ENCODE results near the gene ANKRD36C.
"Not testable (repeated sequence)": the region's sequence is repeated elsewhere in the genome, so short reads cannot be mapped to it uniquely, and the experiment has no call there.

The ANKRD36C gene

GRCh38 chr2:95991351-95992094 lies at the start of gene ANKRD36C:
Gene ANKRD36C (minus strand): TSS chr2:95991824. CDS start chr2:95991708, 116 bp downstream.
- DNase-seq (ENCODE audit: low read depth, low spot score): peak; percentile 2

GRCh38 chr2:96035554-96035953 lies 43.9 kb upstream of the ANKRD36C start:
- not testable (repeated sequence) for DNase-seq (ENCODE audit: low read depth, low spot score)

GRCh38 chr2:96034792-96035191 lies 43.2 kb upstream of the ANKRD36C start, which contains the start of gene GPAT2:
Gene GPAT2 (minus strand): TSS chr2:96034916. CDS start chr2:96032359, 2,557 bp downstream.
- DNase-seq (ENCODE audit: low read depth, low spot score): not testable (repeated sequence)

GRCh38 chr2:96033997-96034396 lies 42.4 kb upstream of the ANKRD36C start:
- DNase-seq (ENCODE audit: low read depth, low spot score): not testable (repeated sequence)

- DNase-seq (ENCODE audit: low read depth, low spot score): not testable (repeated sequence)
Measured at GRCh38 chr2:96027725-96028325, 36.2 kb upstream of the ANKRD36C start.

GRCh38 chr2:96025755-96026154 lies 34.1 kb upstream of the ANKRD36C start:
- not testable (repeated sequence) for DNase-seq (ENCODE audit: low read depth, low spot score)

- no peak for DNase-seq (ENCODE audit: low read depth, low spot score)
Measured at GRCh38 chr2:96025194-96025492, 33.5 kb upstream of the ANKRD36C start.

- DNase-seq (ENCODE audit: low read depth, low spot score): no peak
Measured at GRCh38 chr2:96024336-96025193, 32.9 kb upstream of the ANKRD36C start.

GRCh38 chr2:96023701-96024100 lies 32.1 kb upstream of the ANKRD36C start:
- DNase-seq (ENCODE audit: low read depth, low spot score): not testable (repeated sequence)

- peak; percentile 29 for DNase-seq (ENCODE audit: low read depth, low spot score)
Measured at GRCh38 chr2:96022701-96023447, 31.2 kb upstream of the ANKRD36C start.

- DNase-seq (ENCODE audit: low read depth, low spot score): not testable (repeated sequence)
Measured at GRCh38 chr2:96022126-96022525, 30.5 kb upstream of the ANKRD36C start.

GRCh38 chr2:96021142-96021541 lies 29.5 kb upstream of the ANKRD36C start:
- not testable (repeated sequence) for DNase-seq (ENCODE audit: low read depth, low spot score)

- not testable (repeated sequence) for DNase-seq (ENCODE audit: low read depth, low spot score)
Measured at GRCh38 chr2:96019909-96020590, 28.4 kb upstream of the ANKRD36C start.

GRCh38 chr2:96016321-96016720 lies 24.7 kb upstream of the ANKRD36C start:
- not testable (repeated sequence) for DNase-seq (ENCODE audit: low read depth, low spot score)

GRCh38 chr2:96012792-96013264 lies 21.2 kb upstream of the ANKRD36C start:
- DNase-seq (ENCODE audit: low read depth, low spot score): not testable (repeated sequence)

- DNase-seq (ENCODE audit: low read depth, low spot score): not testable (repeated sequence)
Measured at GRCh38 chr2:96012086-96012791, 20.6 kb upstream of the ANKRD36C start.

GRCh38 chr2:96011129-96011455 lies 19.5 kb upstream of the ANKRD36C start:
- not testable (repeated sequence) for DNase-seq (ENCODE audit: low read depth, low spot score)

GRCh38 chr2:96010320-96011128 lies 18.9 kb upstream of the ANKRD36C start:
- DNase-seq (ENCODE audit: low read depth, low spot score): not testable (repeated sequence)

GRCh38 chr2:96009833-96010232 lies 18.2 kb upstream of the ANKRD36C start:
- not testable (repeated sequence) for DNase-seq (ENCODE audit: low read depth, low spot score)
